H9 (cell line): ENCODE data around the gene ZNF431. TPM values are rescaled to one million over a fixed set of nuclear protein-coding genes. Genes with fewer than 3 reads are reported as not detected.

Experiments used
- DNase-seq: peaks from one replicate; pipeline ENCODE4 v3.0.0-alpha.2; 2017
- H2AFZ ChIP-seq: one replicate; pipeline ENCODE4 v1.6.1; 2013; ENCODE audit warnings: mild to moderate bottlenecking, low read length, control low read depth, moderate library complexity
- H2AK5ac ChIP-seq: 2 replicates; pipeline ENCODE4 v1.6.1; 2013; ENCODE audit warnings: low read length, control low read depth, mixed read lengths; ENCODE audit not compliant: insufficient read length
- H2BK120ac ChIP-seq: one replicate; pipeline ENCODE4 v1.6.1; 2013; ENCODE audit warnings: low read depth, mild to moderate bottlenecking, low read length, control low read depth, inconsistent platforms; ENCODE audit not compliant: poor library complexity, severe bottlenecking
- H2BK12ac ChIP-seq: 2 replicates; pipeline ENCODE4 v1.6.1; 2013; ENCODE audit warnings: low read length, control low read depth, mixed read lengths, low read depth; ENCODE audit not compliant: insufficient read length
- H2BK15ac ChIP-seq: 2 replicates; pipeline ENCODE4 v1.6.1; 2013; ENCODE audit warnings: low read depth, low read length, control low read depth
- H2BK20ac ChIP-seq: one replicate; pipeline ENCODE4 v1.6.1; 2013; ENCODE audit warnings: low read depth, mild to moderate bottlenecking, low read length, control low read depth, inconsistent platforms; ENCODE audit not compliant: poor library complexity, severe bottlenecking
- H2BK5ac ChIP-seq: 2 replicates; pipeline ENCODE4 v1.6.1; 2013; ENCODE audit warnings: low read length, control low read depth, mixed read lengths; ENCODE audit not compliant: insufficient read length
- H3K14ac ChIP-seq: 2 replicates; pipeline ENCODE4 v1.6.1; 2013; ENCODE audit warnings: low read length, control low read depth; ENCODE audit not compliant: insufficient read depth
- H3K18ac ChIP-seq: 2 replicates; pipeline ENCODE4 v1.6.1; 2013; ENCODE audit warnings: low read depth, mild to moderate bottlenecking, mixed read lengths, low read length, control low read depth; ENCODE audit not compliant: insufficient read length
- H3K23ac ChIP-seq: 2 replicates; pipeline ENCODE4 v1.6.1; 2013; ENCODE audit warnings: low read length, control low read depth, mixed read lengths, low read depth; ENCODE audit not compliant: insufficient read length
- H3K23me2 ChIP-seq: 2 replicates; pipeline ENCODE4 v1.6.1; 2013; ENCODE audit warnings: low read depth, mild to moderate bottlenecking, mixed read lengths, low read length, control low read depth; ENCODE audit not compliant: insufficient read length, poor library complexity, severe bottlenecking
- H3K27ac ChIP-seq: 2 replicates; pipeline ENCODE4 v1.5.1; 2013; ENCODE audit warnings: low read length, control low read depth, mixed read lengths, low read depth; ENCODE audit not compliant: insufficient read length
- H3K27me3 ChIP-seq: 2 replicates; pipeline ENCODE4 v1.6.1; 2013; ENCODE audit warnings: low read length, control low read depth, inconsistent platforms; ENCODE audit not compliant: insufficient read depth
- H3K4ac ChIP-seq: 2 replicates; pipeline ENCODE4 v1.6.1; 2013; ENCODE audit warnings: low read depth, mild to moderate bottlenecking, control low read depth, inconsistent platforms, low read length, moderate library complexity
- H3K4me1 ChIP-seq: 2 replicates; pipeline ENCODE4 v1.6.1; 2013; ENCODE audit warnings: low read length, control low read depth, inconsistent platforms; ENCODE audit not compliant: insufficient read depth
- H3K4me2 ChIP-seq: 2 replicates; pipeline ENCODE4 v1.6.1; 2013; ENCODE audit warnings: low read length, control low read depth, mixed read lengths; ENCODE audit not compliant: insufficient read length, insufficient read depth
- H3K56ac ChIP-seq: 2 replicates; pipeline ENCODE4 v1.6.1; 2013; ENCODE audit warnings: low read depth, mild to moderate bottlenecking, mixed read lengths, low read length, control low read depth; ENCODE audit not compliant: insufficient read length
- H3K79me1 ChIP-seq: 2 replicates; pipeline ENCODE4 v1.6.1; 2013; ENCODE audit warnings: low read depth, mild to moderate bottlenecking, moderate library complexity, low read length, control low read depth, inconsistent platforms; ENCODE audit not compliant: insufficient read depth, poor library complexity, severe bottlenecking
- H3K79me2 ChIP-seq: 2 replicates; pipeline ENCODE4 v1.6.1; 2013; ENCODE audit warnings: low read length, control low read depth, inconsistent platforms; ENCODE audit not compliant: insufficient read depth
- H3K9ac ChIP-seq: 2 replicates; pipeline ENCODE4 v1.6.1; 2013; ENCODE audit warnings: low read length, control low read depth, mixed read lengths; ENCODE audit not compliant: insufficient read length; ENCODE audit errors: extremely low read depth
- H3K9me3 ChIP-seq: one replicate; pipeline ENCODE4 v1.6.1; 2013; ENCODE audit warnings: low read depth, low read length, inconsistent platforms; ENCODE audit not compliant: control insufficient read depth
- H3T11ph ChIP-seq: one replicate; pipeline ENCODE4 v1.6.1; 2013; ENCODE audit warnings: mild to moderate bottlenecking, low read length, control low read depth, inconsistent platforms
- H4K20me1 ChIP-seq: one replicate; pipeline ENCODE4 v1.6.1; 2013; ENCODE audit not compliant: control insufficient read depth, insufficient read length, insufficient read depth
- H4K5ac ChIP-seq: 2 replicates; pipeline ENCODE4 v1.6.1; 2013; ENCODE audit warnings: low read depth, mild to moderate bottlenecking, mixed read lengths, low read length, control low read depth; ENCODE audit not compliant: insufficient read length
- H4K8ac ChIP-seq: replicated peaks from 2 replicates; pipeline ENCODE4 v1.6.1; 2013; ENCODE audit warnings: low read length, control low read depth, mixed read lengths, low read depth; ENCODE audit not compliant: insufficient read length
- H4K91ac ChIP-seq: 2 replicates; pipeline ENCODE4 v1.6.1; 2013; ENCODE audit warnings: low read depth, mild to moderate bottlenecking, moderate library complexity, mixed read lengths, low read length, control low read depth; ENCODE audit not compliant: insufficient read length
- H3K27ac Mint-ChIP-seq, 3 experiments: 2 replicates in 2 of 3; 3 replicates in 1 of 3; pipeline ENCODE4 v1.8.0; 2020 to 2021; ENCODE audit warnings: mixed read lengths in 3 of 3, mild to moderate bottlenecking in 1 of 3, moderate library complexity in 1 of 3
- H3K27me3 Mint-ChIP-seq: 2 replicates; pipeline ENCODE4 v1.8.0; 2021; ENCODE audit warnings: low read depth, mild to moderate bottlenecking, moderate library complexity, mixed read lengths
- H3K36me3 Mint-ChIP-seq, 3 experiments: 2 replicates in 2 of 3; 3 replicates in 1 of 3; pipeline ENCODE4 v1.8.0; 2020 to 2021; ENCODE audit warnings: low read depth in 3 of 3, mixed read lengths in 3 of 3; ENCODE audit not compliant: insufficient read depth in 1 of 3
- H3K4me1 Mint-ChIP-seq, 2 experiments: 2 replicates each; pipeline ENCODE4 v1.8.0; 2020; ENCODE audit warnings: mixed read lengths in 2 of 2
- H3K4me3 Mint-ChIP-seq, 2 experiments: 2 replicates in 1 of 2; 3 replicates in 1 of 2; pipeline ENCODE4 v1.8.0; 2020 to 2021; ENCODE audit warnings: mild to moderate bottlenecking in 2 of 2, mixed read lengths in 2 of 2, moderate library complexity in 1 of 2
- H3K9me3 Mint-ChIP-seq, 2 experiments: 2 replicates in 1 of 2; 3 replicates in 1 of 2; pipeline ENCODE4 v1.8.0; 2020; ENCODE audit warnings: mild to moderate bottlenecking in 2 of 2, mixed read lengths in 2 of 2, moderate library complexity in 1 of 2
- CTCF ChIP-seq: fragments of 200-600 bp; sonication (generic); conservative IDR thresholded peaks from 3 replicates; pipeline ENCODE4 v1.8.0; 2021; ENCODE audit warnings: antibody characterized with exemption, mild to moderate bottlenecking
- WGBS: extraction: QIAGEN DNeasy Blood & Tissue Kit; methylation state at CpG from one replicate; pipeline ENCODE4 v1.1.7; 2013; ENCODE audit warnings: missing lambda C conversion rate, low lambda C conversion rate, mixed read lengths; ENCODE audit not compliant: insufficient read length; ENCODE audit errors: extremely low coverage; 5-methylcytosine and 5-hydroxymethylcytosine counted together
- total RNA-seq: library from RNA; stranded (reverse); gene quantifications from 2 replicates; pipeline ENCODE4 v1.2.1, GENCODE V29; 2021

Gene ZNF431
- total RNA-seq, 1 experiment from 2014 or later = 47.4 TPM

- Histone ChIP-seq H3K23me2 (no peaks in the 10 kb centered on the region), H3K14ac (no peak overlapping the region), H2BK12ac (no peak overlapping the region), H4K5ac (no peak overlapping the region), H3K4me1 (no peaks in the 10 kb centered on the region), H2AK5ac (no peak overlapping the region), H3K18ac (no peak overlapping the region), H2BK20ac (no peak overlapping the region), H2BK15ac (no peak overlapping the region), H3K27me3 (no peaks in the 10 kb centered on the region), H3K4me2 (no peak overlapping the region), H2BK120ac (no peak overlapping the region), H2AFZ (no peak overlapping the region), H3K56ac (no peak overlapping the region), H4K91ac (no peak overlapping the region), H2BK5ac (no peak overlapping the region), H4K20me1 (no peaks in the 10 kb centered on the region), H3K23ac (no peak overlapping the region), H3K79me1 (no peaks in the 10 kb centered on the region), H3K4ac (no peak overlapping the region), H3K9me3 (peaks cover 30% of the 10 kb centered on the region), H3K27ac (no peak overlapping the region), H3T11ph (no peak overlapping the region), H4K8ac (no peak overlapping the region), H3K79me2 (no peaks in the 10 kb centered on the region), H3K9ac (no peak overlapping the region)
- no peak for TF ChIP-seq CTCF
- no peaks in the 10 kb centered on the region for H3K27me3 Mint-ChIP-seq
- H3K9me3 Mint-ChIP-seq = peaks cover 25 to 52% of the 10 kb centered on the region in 2 experiments
- peaks cover 15 to 30% (median 26%) of the 10 kb centered on the region in 3 experiments for H3K36me3 Mint-ChIP-seq
- H3K4me1 Mint-ChIP-seq = peaks cover 11 to 12% of the 10 kb centered on the region in 2 experiments
- WGBS = no CpG with 5 or more reads among the region's 6 CpGs
- no peak for DNase-seq
- no peak overlapping the region for H3K27ac Mint-ChIP-seq
- H3K4me3 Mint-ChIP-seq = no peak overlapping the region
Observed at GRCh38 chr19:21210037-21210621, 68.3 kb downstream of the ZNF431 start.
